ENCODE measurements around the gene HAO2. TPM values are rescaled to one million over a fixed set of nuclear protein-coding genes. Genes with fewer than 3 reads are reported as not detected.

Gene HAO2
- total RNA-seq, 3 donors from 2014 or later (not counting 1 experiment from before 2014, with no cell fraction given): not detected

GRCh38 chr1:119409731-119410130, 41.1 kb downstream of the HAO2 start:
- no peak overlapping the region for H3K4me3 ChIP-seq (ENCODE audit: low read length)
- H3K36me3 Mint-ChIP-seq: no peaks in the 10 kb centered on the region
- H3K4me3 Mint-ChIP-seq: no peak overlapping the region
- DNase-seq: no peak
- peaks cover 7 to 10% of the 10 kb centered on the region in 2 donors for H3K9me3 Mint-ChIP-seq
- intact Hi-C loops (cut with micrococcal nuclease): no loop called here
- no peaks in the 10 kb centered on the region for H3K27me3 ChIP-seq (ENCODE audit: control insufficient read depth, insufficient read depth, low read length)
- H3K4me1 Mint-ChIP-seq: no peaks in the 10 kb centered on the region
- H3K27me3 Mint-ChIP-seq (ENCODE audit: low read depth in 2 of 2): no peaks in the 10 kb centered on the region
- peaks cover 4% of the 10 kb centered on the region for H3K9me3 ChIP-seq (ENCODE audit: control insufficient read depth, insufficient read depth, low read length)
- no peak for ATAC-seq
- H3K27ac ChIP-seq (ENCODE audit: low read length): no peak overlapping the region
- TF ChIP-seq CTCF (IDR thresholded peaks at IDR 0.05): no peak
- H3K27ac Mint-ChIP-seq: no peak overlapping the region
- H3K4me1 ChIP-seq (ENCODE audit: control insufficient read depth, insufficient read depth, low read length): no peaks in the 10 kb centered on the region
- H3K36me3 ChIP-seq (ENCODE audit: control insufficient read depth, insufficient read depth, low read length): no peaks in the 10 kb centered on the region

- WGBS (ENCODE audit: insufficient coverage): 77% methylated on average over 2 of the region's 3 CpGs
- intact Hi-C loops (cut with micrococcal nuclease): no loop called here
- H3K36me3 Mint-ChIP-seq: no peaks in the 10 kb centered on the region
Measured at GRCh38 chr1:119410961-119411360, 42.4 kb downstream of the HAO2 start.

GRCh38 chr1:119414950-119415349, 46.4 kb downstream of the HAO2 start, which contains the start of gene HSD3B2:
HSD3B2 (plus strand) TSS chr1:119415150; CDS start chr1:119415420, 270 bp downstream.
- no peaks in the 10 kb centered on the region for H3K4me1 Mint-ChIP-seq
- TF ChIP-seq CTCF (IDR thresholded peaks at IDR 0.05): no peak
- H3K4me3 Mint-ChIP-seq: no peak within 1 kb of the TSS
- Histone ChIP-seq H3K9me3 (ENCODE audit: control insufficient read depth, insufficient read depth, low read length) (no peaks in the 10 kb centered on the region), H3K27ac (ENCODE audit: low read length) (no peak within 1 kb of the TSS), H3K27me3 (ENCODE audit: control insufficient read depth, insufficient read depth, low read length) (no peaks in the 10 kb centered on the region), H3K4me3 (ENCODE audit: low read length) (no peak within 1 kb of the TSS), H3K36me3 (ENCODE audit: control insufficient read depth, insufficient read depth, low read length) (no peaks in the 10 kb centered on the region), H3K4me1 (ENCODE audit: control insufficient read depth, insufficient read depth, low read length) (no peaks in the 10 kb centered on the region)
- DNase-seq (no peak), ATAC-seq (no peak)
- H3K27ac Mint-ChIP-seq: no peak within 1 kb of the TSS
- H3K27me3 Mint-ChIP-seq (ENCODE audit: low read depth in 2 of 2): no peaks in the 10 kb centered on the region
- 90% methylated on average over 1 of the region's 2 CpGs for WGBS (ENCODE audit: insufficient coverage)
- peaks cover 6 to 7% of the 10 kb centered on the region in 2 donors for H3K9me3 Mint-ChIP-seq
- intact Hi-C loops (cut with micrococcal nuclease): no loop called here
- H3K36me3 Mint-ChIP-seq: no peaks in the 10 kb centered on the region

More at GRCh38 chr1:119410961-119411360, 42.4 kb downstream of the HAO2 start:
- Mint-ChIP-seq H3K4me3 (no peak overlapping the region), H3K27me3 (ENCODE audit: low read depth in 2 of 2) (no peaks in the 10 kb centered on the region), H3K4me1 (no peaks in the 10 kb centered on the region), H3K27ac (no peak overlapping the region), H3K9me3 (peaks cover 6 to 12% of the 10 kb centered on the region in 2 donors)
- no peak overlapping the region for H3K27ac ChIP-seq (ENCODE audit: low read length)
- no peaks in the 10 kb centered on the region for H3K4me1 ChIP-seq (ENCODE audit: control insufficient read depth, insufficient read depth, low read length)
- no peak overlapping the region for H3K4me3 ChIP-seq (ENCODE audit: low read length)
- DNase-seq (no peak), ATAC-seq (no peak)
- no peak for TF ChIP-seq CTCF (IDR thresholded peaks at IDR 0.05)
- H3K27me3 ChIP-seq (ENCODE audit: control insufficient read depth, insufficient read depth, low read length): no peaks in the 10 kb centered on the region
- no peaks in the 10 kb centered on the region for H3K36me3 ChIP-seq (ENCODE audit: control insufficient read depth, insufficient read depth, low read length)
- no peaks in the 10 kb centered on the region for H3K9me3 ChIP-seq (ENCODE audit: control insufficient read depth, insufficient read depth, low read length)

- intact Hi-C loops (cut with micrococcal nuclease): no loop called here
- H3K4me3 ChIP-seq (ENCODE audit: low read length): no peak overlapping the region
- WGBS (ENCODE audit: insufficient coverage): 80% methylated on average over 3 of the region's 3 CpGs
Measured at GRCh38 chr1:119416006-119416640, 47.5 kb downstream of the HAO2 start.

More at GRCh38 chr1:119416006-119416640, 47.5 kb downstream of the HAO2 start:
- H3K36me3 ChIP-seq (ENCODE audit: control insufficient read depth, insufficient read depth, low read length): no peaks in the 10 kb centered on the region
- no peak for ATAC-seq
- H3K27me3 ChIP-seq (ENCODE audit: control insufficient read depth, insufficient read depth, low read length): no peaks in the 10 kb centered on the region
- TF ChIP-seq CTCF (IDR thresholded peaks at IDR 0.05): no peak
- no peaks in the 10 kb centered on the region for H3K9me3 ChIP-seq (ENCODE audit: control insufficient read depth, insufficient read depth, low read length)
- H3K9me3 Mint-ChIP-seq: peaks cover 3% of the 10 kb centered on the region in 2 donors
- no peaks in the 10 kb centered on the region for H3K4me1 ChIP-seq (ENCODE audit: control insufficient read depth, insufficient read depth, low read length)
- H3K4me3 Mint-ChIP-seq: no peak overlapping the region
- H3K27ac ChIP-seq (ENCODE audit: low read length): no peak overlapping the region
- H3K27ac Mint-ChIP-seq: no peak overlapping the region
- no peaks in the 10 kb centered on the region for H3K27me3 Mint-ChIP-seq (ENCODE audit: low read depth in 2 of 2)
- no peaks in the 10 kb centered on the region for H3K36me3 Mint-ChIP-seq
- DNase-seq: no peak
- no peaks in the 10 kb centered on the region for H3K4me1 Mint-ChIP-seq

All from natural killer cell (primary cell).